ENCODE measurements around the gene WWOX.
"Not testable (repeated sequence)": the region's sequence is repeated elsewhere in the genome, so short reads cannot be mapped to it uniquely, and the experiment has no call there.

WWOX gene

DNA sequence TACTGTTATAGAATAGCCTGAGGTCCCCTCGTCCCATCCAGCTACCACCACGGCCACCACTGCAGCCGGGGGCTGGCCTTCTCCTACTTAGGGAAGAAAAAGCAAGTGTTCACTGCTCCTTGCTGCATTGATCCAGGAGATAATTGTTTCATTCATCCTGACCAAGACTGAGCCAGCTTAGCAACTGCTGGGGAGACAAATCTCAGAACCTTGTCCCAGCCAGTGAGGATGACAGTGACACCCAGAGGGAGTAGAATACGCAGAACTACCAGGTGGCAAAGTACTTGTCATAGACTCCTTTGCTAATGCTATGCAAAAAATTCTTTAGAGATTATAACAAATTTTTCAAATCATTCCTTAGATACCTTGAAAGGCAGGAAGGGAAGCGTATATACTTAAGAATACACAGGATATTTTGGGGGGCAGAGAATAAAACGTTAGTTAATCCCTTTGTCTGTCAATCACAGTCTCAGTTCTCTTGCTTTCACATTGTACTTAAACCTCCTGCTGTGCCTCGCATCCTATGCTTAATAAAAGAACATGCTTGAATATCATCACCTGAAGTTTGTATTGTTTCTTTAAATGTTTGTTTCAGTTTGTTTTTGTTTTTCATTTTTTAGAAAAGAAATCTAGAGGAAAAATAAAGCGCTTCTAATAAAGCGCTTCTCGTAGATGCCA is 1112.8 kb downstream of the WWOX start:
- DNase-seq = no peak

DNA sequence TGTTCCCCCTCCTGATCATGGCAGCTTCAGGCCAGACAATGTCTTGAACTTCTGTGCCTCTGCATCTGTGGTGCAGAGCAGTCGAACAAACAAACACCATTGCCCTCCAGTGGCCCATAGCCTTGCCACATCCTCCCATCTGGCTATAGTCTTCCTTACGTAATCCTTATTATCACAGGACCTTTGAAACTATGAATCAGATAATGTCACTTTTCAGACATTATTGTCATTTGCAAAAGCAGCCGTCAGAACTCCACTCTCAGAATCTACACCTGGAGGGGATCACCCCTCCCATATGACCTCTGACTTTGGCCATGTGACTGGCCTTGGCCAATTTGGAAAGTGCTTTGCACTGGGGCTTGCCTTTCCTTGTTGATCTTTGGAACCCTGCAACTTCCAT is 1113.8 kb downstream of the WWOX start:
- no peak for DNase-seq

DNA sequence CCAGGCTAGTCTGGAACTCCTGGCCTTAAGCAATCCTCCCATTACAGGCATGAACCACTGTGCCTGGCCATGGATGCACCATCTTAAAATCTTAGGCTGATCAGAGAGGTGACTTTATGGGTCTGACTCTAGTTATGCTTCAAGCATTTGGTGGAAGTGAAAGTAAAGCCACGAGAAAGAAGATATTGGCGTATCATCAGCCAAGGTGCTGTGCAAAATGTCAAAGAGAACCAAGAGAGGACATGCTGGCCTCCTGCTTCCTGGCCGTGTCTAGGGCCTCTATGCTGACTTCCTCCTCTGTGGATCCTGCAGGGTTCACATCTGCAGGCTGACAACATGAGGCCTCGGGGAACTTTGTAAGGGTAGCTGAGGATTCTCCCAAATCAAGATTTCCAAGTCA is 1115.8 kb downstream of the WWOX start:
- DNase-seq = no peak

DNA sequence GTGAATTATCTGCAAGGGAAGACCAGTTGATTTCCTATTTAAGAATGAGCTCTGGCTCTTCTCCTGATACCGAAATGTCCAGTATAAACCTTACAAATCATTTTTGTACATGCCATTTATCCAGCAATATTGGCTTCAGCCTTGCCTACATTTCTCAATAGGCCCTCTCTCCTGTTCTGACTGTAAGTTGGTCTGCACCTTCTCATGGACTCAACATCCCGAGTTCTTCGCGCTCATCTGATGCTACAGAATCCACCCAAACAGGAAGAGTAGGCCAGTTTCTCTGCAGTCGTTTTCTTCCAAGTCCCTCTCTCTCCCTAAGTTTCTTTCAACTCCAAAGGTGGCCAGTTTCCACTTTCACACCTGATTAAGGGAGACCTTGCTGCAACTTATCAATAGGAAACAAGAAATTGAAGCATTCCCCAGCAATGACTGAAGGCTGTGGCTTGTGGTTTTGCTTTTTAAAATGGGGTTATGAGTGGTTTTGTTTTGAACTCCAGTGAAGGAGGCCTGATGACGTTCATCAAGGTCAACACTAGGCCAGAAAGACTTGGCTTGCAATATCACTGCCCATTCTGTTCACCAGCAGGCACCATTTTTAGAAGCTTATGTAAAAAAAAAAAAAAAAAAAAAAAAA is 1118.0 kb downstream of the WWOX start:
- peak in 1 of 2 donors; percentile 47 for DNase-seq

DNA sequence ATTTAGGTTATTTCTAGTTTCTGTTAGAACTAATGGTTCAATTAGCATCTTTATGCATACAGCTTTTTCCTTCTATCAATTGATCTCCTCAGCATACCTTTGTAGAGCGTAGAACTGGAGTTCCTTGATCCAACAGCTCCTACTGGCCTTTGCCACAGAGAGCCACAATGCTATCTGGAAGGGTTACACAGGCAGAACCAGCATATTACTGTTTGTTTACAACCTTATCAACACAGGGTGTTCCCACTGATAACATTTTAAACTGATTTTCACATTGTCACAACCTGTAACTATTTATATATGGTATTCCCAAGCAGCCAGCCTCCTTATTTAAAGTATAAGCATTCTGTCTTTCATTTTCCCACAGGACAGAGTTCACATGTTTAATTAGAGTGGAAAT is 1118.9 kb downstream of the WWOX start:
- no peak for DNase-seq

DNA sequence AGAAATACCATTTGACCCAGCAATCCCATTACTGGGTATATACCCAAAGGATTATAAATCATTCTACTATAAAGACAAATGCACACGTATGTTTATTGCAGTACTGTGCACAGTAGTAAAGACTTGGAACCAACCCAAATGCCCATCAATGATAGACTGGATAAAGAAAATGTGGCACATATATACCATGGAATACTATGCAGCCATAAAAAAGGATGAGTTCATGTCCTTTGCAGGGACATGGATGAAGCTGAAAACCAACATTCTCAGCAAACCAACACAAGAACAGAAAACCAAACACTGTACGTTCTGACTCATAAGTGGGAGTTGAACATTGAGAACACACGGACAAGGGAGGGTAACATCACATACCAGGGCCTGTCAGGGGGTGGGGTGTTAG is 1126.5 kb downstream of the WWOX start:
- not testable (repeated sequence) for DNase-seq

DNA sequence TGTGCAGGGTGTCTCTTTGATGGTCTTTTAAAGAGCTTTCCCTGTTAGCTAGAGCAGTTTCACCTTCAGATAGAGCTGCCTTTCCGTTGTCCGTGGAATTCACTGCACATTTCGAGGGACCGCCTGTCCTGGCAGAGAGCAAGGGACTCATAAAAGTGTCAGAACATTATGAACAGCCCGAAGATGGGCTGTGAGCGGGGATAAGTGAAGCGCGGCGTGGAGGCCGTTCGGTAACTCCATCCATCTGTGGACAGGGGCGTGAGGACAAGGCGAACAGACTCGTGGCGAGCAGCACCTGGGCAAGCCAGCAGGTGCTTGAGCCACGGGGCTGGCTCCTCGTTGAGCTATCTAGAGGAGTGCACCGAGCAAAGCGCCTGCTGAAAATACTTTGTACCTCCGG is 1129.9 kb downstream of the WWOX start:
- no peak for DNase-seq

DNA sequence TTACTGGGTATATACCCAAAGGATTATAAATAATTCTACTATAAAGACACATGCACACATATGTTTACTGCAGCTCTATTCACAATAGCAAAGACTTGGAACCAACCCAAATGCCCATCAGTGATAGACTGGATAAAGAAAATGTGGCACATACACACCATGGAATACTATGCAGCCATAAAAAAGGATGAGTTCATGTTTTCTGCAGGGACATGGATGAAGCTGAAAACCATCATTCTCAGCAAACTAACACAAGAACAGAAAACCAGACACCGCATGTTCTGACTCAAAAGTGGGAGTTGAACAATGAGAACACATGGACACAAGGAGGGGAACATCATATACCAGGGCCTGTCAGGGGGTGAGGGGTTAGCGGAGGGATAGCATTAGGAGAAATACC is 1146.2 kb downstream of the WWOX start:
- not testable (repeated sequence) for DNase-seq

DNA sequence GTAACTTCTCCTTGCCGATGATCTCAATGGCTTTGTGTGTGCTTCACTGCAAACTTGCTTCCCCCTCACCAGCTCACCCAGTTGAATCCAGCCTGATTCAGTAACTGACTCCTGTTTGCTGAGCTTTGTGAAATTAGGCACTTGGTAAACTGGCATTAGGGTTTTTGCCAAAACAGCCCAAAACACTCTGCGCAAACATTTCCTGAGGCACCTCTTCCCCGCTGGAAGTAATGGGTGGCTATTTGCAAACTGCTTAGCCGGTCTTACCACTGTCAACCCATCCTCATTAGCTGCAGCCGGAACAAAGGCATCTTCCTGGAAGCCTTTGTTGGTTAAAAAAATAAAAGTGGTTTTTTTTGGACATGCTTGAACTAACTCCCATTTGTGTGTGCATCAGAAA is 1147.9 kb downstream of the WWOX start:
- DNase-seq = no peak

DNA sequence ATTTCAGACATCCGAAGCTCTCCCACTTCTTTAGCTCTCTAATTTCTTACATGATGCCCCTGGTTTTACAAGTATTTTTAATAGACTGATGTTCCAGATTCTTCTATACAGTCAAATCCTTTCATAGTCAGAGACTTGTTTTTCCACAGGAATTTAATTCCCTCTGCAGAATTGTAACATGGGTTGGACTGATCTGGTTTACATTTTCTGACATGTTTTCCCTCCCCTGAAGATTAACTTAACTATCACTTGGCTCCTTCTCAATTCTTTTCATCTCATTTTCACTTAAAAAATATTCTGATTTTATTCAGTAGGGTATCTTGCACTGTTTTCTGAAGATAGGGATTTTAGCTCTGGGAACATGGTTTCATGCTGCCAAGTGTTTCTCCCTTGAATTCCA is 1148.9 kb downstream of the WWOX start:
- DNase-seq = no peak

DNA sequence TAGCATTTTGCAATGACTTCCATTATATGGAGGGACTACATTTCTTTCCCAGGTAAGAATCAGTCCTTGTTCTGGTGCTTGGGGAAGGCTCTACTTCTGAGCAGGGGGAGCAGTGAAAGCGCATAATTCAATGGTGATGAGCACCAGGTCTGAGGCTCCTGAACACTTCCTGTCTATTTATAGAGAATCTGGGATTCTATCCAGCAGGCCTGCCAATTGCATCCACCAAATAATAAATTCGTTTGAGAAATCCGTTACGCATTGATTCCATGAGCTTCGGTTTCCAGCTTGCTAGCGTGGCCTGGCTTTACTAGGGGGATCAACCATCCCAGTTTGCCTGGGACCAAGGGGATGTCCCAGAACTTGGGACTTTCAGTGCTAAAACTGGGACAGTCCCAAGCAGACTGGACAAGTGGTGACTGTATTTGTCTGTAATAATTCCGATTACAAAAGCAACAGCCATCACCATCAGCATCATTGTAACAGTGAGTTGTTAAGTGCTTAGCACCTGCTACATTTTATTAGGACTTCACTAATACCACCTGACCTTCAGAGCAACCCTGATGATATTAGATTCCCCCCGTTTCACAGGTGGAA is 1151.1 kb downstream of the WWOX start:
- no peak for DNase-seq

DNA sequence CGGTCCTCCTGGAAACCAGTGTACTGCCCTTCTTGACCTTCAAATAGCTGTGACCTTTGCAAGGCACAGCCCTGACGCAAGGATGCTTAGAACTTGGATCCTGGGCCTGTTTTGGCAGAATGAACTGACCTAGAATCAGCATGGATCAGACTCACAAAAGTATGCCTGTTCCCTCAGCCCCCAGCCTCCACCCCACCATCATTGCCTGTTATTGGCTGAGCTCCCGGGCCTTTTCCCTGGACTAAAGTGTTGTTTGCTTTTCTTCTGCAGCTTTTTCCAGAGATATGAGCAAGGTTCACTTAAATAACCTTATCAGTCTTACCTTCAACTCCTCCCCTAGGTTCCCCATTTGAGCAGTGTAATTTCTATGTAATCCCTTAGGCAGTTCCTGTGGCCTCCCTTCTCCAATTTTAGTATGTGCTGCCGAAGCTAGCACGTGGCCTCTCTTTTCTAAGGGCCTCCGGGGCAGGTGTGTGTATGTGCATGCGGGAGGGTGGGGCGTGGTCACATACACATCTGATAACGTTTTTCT is 1153.7 kb downstream of the WWOX start:
- DNase-seq = no peak

DNA sequence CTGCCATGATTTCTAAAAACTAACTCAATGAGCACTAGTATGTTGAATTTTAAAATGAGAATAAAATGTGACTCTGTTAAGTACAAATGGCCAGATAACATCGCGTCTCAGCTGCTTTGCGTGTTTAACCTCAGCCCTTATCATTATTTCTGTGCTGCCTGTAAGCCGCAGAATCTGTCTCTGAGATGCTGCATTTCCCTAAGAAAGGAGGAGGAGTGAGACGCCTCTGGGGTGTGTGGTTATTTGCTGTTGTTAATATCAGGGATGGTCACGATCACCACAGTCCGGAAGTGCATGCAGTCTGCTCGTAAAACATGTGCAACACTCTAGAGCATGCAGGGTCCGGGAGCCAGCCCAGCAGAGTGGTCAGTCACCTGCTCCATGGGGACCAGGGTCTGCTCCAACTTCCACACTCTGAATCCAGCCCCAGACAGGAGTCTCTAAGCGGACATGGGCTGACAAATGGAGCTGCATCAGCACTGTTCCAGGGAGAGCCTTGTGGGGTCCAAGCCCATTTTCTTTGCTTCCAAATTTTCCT is 1158.6 kb downstream of the WWOX start:
- DNase-seq = no peak

DNA sequence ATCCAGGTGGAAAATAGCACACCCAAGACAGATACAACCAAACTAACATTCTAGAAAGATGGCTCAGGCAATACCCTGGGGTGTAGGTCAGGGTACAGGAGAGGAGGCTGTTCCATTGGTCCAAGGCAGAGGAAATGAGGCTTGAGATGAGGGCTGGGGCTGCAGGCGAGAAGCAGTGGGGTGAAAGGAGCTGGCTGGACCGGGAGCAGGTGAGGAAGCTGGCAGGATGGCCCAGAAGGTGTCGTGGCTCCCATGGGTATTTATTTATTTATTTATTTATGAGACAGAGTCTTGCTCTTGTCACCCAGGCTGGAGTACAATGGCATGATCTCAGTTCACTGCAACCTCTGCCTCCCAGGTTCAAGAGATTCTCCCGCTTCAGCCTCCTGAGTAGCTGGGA is 1161.4 kb downstream of the WWOX start:
- DNase-seq = not testable (repeated sequence)

DNA sequence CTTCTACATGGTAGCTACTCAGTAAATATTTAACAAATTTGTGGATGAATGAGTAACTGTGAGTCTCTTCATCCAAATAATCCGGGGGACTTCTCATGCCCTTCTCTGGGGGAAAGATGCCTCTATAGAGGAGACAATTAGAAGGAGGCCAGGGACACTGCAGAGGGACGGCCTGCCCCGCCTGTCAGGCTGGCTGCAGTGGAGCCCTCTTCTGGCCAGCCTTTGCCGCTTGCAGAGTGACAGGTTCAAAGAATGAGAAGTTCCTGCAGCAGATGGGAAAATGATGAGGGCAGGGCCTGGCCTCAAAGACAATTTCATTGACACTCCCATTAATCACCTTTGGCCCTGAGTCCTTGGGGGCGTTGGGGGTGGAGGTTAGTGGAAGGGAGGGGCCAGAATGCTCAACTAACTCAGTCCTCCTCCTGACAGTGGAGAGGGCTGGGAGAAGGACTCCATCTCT is 1162.1 kb downstream of the WWOX start:
- peak; percentile 30 to 65 for DNase-seq

DNA sequence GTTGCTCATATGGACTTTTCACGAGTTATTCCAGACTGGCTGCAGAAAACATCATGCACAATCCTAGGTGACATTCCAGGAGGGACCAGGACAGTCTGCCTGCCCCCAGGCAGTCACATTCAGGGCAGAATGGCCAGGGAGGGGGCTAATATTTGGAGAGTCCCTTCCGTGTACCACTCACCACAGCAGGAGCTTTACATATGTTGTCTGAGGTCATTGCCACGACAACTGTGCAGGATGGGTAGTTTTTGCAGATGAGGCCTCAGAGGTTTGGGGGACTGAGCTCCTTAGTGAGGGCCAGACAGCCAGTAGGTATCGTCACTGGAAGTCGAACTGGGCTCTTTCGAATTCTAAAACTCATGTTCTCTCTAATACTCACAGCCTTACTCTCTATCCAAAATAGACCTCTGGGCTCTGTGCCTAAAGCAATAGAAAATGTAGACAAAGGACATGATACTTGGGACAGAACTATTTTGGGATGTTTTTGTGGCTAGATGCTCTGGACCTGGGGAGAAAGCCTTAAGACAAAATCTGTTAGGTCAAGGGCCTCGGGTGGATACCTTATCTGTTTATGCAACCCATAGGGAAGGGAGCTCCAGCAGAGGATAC is 1162.6 kb downstream of the WWOX start:
- no peak for DNase-seq
